NB4 (cell line): ENCODE measurements around the gene SMARCA4.

Experiments
- DNase-seq: peaks from one replicate; pipeline ENCODE4 v3.0.0; 2010; ENCODE audit warnings: low read depth
- H3K4me3 ChIP-seq: one replicate; pipeline ENCODE4 v1.5.1; 2011; ENCODE audit warnings: mild to moderate bottlenecking, low read depth, low read length, moderate library complexity
- CTCF ChIP-seq: IDR thresholded peaks from one replicate; pipeline ENCODE4 v1.5.1; 2012; ENCODE audit warnings: low read depth, low read length
- MYC ChIP-seq: IDR thresholded peaks from 2 replicates; pipeline ENCODE4 v1.6.1; 2011; ENCODE audit warnings: low read depth, low read length
- POLR2A ChIP-seq: IDR thresholded peaks from 2 replicates; pipeline ENCODE4 v1.6.1; 2011; ENCODE audit warnings: mild to moderate bottlenecking; ENCODE audit not compliant: insufficient read length; ENCODE audit errors: extremely low read depth
- TF ChIP-seq, protein P1 (sequence below): IDR thresholded peaks from 2 replicates; pipeline ENCODE4 v1.6.1; 2011; ENCODE audit warnings: low read depth, low read length

SMARCA4 gene

DNA sequence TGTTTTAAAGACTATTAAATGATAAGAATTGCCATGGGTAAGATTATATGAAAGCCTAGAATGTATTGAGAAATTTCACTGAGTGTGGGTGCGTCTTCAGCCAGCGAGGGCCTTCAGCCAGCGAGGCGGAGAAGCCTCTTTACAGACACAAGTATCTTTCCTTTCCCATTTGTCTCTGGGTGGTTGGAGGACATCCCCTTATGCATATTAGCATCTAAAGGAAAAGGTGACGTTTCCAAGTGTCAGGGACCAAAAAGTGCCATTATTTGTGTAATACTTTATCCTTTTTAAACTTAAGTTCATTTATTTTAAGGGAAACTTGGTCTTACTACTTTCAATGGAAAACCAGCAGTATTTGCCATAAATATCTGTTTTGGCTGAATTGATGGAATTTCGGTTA lies 22.2 kb downstream of the SMARCA4 start:
- DNase-seq, result no peak
- TF ChIP-seq, protein P1, sequence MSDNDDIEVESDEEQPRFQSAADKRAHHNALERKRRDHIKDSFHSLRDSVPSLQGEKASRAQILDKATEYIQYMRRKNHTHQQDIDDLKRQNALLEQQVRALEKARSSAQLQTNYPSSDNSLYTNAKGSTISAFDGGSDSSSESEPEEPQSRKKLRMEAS, result no peak
- no peak for TF ChIP-seq MYC
- TF ChIP-seq CTCF, result no peak
- TF ChIP-seq POLR2A, result no peak
- no peak overlapping the region for H3K4me3 ChIP-seq

- H3K4me3 ChIP-seq, result no peak overlapping the region
- no peak for DNase-seq
- TF ChIP-seq POLR2A (no peak), MYC (no peak), CTCF (no peak)
- TF ChIP-seq, protein P1, result no peak
Observed at GRCh38 chr19:10984166-10984735, 23.4 kb downstream of the SMARCA4 start.

- H3K4me3 ChIP-seq, result no peak overlapping the region
- TF ChIP-seq MYC (no peak), CTCF (no peak), POLR2A (no peak)
- TF ChIP-seq, protein P1, result no peak
- no peak for DNase-seq
Observed at GRCh38 chr19:10985502-10985901, 24.7 kb downstream of the SMARCA4 start.

- no peak overlapping the region for H3K4me3 ChIP-seq
- TF ChIP-seq, protein P1, result no peak
- TF ChIP-seq MYC, result no peak
- DNase-seq, result no peak
Observed at GRCh38 chr19:10986301-10987127, 25.7 kb downstream of the SMARCA4 start.

GRCh38 chr19:10987571-10988297 lies 26.9 kb downstream of the SMARCA4 start:
- TF ChIP-seq POLR2A (no peak), MYC (no peak)
- TF ChIP-seq, protein P1, result no peak
- H3K4me3 ChIP-seq, result no peak overlapping the region
- DNase-seq, result no peak

- no peak for TF ChIP-seq POLR2A
- TF ChIP-seq CTCF, result no peak
- TF ChIP-seq, protein P1, result no peak
- no peak for TF ChIP-seq MYC
- H3K4me3 ChIP-seq, result no peak overlapping the region
- DNase-seq, result no peak
Observed at GRCh38 chr19:10988380-10988779, 27.6 kb downstream of the SMARCA4 start.
